Measurements from ENCODE around the gene CHMP6.

Gene CHMP6

DNA sequence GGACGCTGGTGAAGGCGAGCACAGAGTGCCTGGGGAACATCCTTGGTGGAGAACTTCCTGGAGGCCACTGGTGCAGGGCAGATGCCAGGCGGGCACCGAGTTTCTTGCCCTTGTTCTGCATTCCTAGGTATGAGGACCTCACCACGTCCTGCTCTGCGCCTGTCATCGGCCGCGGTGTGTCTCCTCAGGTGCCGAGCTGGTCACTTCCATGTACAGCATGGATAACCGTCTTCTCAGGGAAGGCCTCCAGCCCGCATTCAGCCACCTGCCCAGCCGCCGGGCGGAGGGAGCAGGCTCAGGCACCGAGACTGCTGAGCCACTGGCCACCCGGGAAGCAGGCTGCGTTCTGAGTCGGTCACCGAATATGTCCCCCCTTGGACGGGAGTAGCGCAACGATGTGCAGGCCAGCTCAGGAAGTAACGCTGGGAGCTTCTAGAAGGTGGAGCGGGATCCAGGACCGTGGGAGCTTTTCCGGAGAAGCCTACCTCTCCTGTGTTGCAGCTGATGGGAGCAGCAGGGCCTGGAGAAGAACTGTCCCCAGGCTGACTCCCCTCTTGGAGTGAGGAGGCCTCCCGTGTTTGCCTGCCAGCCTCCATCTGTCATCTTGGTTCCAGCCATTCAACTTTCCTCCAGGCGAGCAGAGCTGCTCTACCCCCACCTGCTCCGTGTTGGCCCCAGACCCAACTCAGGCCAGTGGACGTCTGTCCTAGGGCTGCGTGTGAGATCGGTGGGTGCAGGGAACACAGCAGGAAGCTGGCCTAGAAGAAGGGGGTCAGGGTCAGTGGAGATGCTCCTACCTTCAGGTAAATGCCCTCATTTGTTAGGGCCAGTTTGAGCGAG lies 41.2 kb downstream of the CHMP6 start:
- DNase-seq, result no peak

DNA sequence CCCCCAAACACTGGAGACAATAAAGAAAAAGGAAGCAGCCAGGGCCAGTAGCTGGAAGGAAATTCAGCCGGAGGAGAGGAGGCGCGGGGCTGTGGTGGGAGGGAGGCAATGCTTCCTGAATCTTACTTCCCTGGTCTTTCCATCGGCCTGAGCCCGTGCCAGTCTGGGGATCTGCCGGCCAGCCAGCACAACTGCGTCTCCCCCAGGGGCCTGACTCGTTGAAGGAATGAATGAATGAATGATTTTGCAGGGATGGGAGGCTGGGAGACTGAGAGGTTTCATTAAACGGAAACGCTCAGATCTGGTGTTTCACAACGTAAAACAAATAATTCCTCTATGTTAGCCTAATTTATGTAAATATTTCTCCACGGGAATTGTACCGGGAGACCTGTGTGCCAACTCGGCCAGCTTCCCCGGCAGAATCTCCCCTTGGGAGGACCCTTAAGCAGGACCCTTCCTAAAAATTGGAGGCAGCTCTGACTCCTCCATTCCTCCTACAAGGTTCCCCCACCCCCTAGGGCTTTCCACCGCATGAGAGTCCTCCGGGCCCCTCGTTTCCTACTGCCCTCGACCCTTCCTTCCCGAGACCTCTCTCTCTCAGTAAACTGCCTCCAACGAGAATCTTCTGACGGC lies 42.0 kb downstream of the CHMP6 start:
- no peak for DNase-seq

DNA sequence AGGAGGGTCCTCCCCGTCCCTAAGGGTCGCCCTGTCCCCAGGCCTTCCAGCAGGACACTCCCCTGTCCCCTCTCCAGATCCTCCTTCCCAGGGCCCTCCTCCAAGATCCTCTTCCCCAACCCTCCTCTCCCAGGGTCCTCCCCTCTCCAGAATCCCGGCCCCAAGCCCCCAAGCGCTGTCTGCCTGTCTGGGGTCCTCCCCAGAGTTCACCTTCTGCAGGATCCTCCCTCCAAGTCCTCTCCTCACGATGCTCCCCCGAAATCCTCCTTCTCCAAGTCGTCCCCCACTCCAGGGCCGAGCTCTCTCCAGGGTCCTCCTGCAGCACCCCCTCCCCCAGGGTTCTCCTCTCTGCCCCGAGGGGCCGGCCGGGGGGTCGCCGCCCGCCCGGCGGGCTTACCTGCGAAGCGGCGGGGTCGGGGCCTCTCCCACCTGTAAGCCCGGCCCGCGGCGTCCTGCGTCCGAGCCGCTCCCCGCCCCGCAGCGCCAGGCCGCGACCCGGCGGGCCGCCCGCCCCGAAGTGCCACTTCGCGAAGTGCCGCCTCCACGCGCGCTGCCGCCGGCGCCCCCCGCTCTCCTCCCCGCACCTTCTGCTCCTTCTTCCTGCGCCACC lies 42.6 kb downstream of the CHMP6 start:
- DNase-seq, result no peak

DNA sequence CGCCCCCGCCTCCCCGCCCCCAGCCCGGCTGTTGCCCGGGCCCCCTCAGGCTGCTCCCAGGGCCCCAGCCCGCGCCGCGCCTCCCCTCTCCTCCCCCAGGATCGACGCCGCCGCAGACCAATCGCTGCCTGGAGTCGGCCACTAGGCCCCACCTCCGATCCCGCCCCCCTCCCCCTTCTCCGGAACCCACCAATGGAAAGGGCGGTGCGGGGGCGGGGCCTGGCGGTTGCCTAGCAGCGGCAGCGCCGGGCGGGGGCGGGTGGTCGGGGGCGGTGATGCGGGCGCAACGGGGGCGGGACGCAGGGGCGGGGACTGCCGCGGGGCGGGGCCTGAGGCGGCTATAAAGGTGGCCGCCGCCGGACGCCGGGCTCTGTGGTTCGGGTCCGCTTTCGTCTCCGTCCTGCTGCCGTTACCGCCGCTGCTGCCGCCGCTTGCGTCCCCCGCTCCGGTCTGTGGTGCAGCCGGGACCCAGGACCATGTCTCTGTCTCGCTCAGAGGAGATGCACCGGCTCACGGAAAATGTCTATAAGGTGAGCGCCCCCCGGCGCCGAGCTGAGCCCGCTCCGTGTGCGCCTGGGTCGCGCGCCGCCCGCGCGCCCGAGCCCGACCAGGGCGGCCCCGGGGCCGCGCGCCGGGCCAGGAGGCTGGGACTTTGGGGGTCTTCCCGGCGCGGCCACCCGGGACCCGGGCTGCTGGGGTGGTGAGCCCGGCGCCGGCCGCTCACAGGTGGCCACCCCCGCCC lies 43.3 kb downstream of the CHMP6 start, which contains the start of gene BAIAP2:
Gene BAIAP2 (plus strand): TSS at position 373 of the 742 bp plus-strand sequence. CDS start 104 bp downstream, at position 477.
- DNase-seq, result peak; percentile 87

DNA sequence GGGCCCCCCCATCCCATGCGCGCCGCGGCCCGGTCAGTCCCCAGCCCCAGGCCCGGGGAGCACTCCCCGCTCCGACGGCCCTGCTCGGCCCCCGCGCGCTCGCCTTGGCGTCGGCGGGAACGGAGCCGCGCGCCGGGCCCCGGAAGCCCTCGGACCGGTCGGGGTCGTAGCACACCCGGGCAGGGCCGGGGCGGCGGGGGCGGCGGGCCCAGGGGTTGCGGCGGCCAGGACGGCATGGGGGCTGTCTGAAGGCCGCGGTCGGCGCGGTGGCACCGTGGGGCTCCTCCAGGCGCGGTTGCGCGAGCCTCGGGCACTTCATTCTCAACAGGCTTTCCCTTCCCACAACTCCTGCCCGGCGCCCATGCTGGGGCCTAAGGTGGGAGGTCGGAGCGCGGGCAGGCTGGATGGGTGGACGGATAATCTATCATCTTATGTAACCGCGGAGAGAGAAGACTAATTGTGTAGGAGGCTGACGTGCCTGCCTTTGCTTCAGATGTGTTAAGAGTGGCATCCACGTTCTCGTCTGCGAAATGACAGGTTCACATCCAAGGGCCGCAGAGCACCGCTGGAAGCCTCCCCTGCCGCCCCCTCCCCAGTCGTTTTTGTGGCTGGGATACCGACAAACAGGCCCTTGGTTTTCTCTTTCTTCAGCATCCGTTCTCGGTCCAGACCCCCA lies 44.0 kb downstream of the CHMP6 start:
- no peak for DNase-seq

DNA sequence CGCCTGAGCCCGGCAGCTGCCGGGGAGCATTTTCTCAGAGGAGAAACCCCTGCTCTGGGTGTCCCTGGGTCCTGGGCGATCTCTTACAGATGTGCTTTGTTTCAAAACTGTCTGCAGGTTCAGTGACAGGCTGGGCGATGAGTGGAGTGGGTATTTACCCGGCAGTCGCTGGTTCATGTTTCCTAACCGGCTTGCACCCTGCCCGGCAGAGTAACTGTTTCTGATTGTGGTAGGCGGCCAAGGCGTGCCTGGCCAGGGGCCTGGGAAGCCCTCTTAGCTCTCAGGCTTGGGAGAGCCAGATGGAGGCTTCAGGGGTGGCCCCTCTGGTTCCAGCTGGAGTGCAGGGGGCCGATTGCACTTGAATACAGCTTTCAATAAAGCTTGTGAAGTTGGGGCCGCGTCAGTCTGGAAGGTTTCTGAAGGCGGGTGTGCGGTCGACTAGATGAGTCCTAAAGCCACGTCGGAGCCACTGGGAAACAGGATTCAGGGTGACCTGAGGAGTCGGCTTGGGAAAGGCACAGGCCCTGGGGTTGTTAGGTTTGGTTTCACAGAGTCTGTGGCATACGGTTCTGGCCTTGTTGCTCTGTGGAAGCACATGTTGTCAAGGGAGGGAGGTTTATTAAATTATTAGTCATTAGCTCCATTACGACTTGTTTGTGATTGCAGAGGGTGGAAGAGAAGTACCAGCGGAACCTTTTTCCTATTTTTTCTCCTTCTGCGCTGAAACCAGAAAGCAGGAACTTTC lies 44.7 kb downstream of the CHMP6 start:
- no peak for DNase-seq

DNA sequence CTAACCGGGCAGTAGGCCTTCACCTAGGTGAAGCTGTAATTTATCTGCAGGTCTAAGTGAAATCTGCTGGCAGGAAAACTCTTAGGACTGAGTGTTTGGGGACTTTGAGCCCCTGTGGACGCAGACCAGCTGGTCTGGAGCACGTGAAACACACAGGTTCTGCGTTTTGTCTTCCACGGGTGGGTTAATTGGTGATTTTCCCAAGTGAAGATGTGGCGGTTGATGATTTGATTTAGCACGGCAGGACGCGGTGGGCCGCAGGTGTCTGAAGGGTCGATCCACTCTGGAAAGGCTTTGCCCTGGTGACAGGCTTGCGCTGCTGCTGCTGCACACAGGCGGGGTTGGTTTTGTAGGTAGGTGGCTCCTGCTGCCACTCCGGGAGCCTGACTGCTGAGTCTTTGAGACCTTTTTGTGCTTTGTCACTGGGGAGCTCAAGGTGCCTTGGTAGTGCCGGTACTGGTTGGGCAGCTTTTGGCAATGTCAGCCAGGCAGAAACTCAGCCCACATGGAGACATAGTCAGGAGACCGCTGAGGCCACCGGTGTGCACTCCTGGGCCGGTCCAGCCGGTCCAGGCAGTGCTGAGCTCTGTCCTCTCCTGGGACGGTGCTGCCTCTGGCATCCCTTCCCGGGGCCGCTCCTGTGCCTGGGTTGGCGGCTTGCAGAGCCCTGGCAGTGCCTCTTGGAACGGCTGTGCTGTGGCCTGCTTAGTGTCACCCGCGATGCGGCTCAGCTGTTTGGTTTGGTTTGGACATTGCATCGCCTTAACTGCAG lies 45.6 kb downstream of the CHMP6 start:
- DNase-seq, result no peak

DNA sequence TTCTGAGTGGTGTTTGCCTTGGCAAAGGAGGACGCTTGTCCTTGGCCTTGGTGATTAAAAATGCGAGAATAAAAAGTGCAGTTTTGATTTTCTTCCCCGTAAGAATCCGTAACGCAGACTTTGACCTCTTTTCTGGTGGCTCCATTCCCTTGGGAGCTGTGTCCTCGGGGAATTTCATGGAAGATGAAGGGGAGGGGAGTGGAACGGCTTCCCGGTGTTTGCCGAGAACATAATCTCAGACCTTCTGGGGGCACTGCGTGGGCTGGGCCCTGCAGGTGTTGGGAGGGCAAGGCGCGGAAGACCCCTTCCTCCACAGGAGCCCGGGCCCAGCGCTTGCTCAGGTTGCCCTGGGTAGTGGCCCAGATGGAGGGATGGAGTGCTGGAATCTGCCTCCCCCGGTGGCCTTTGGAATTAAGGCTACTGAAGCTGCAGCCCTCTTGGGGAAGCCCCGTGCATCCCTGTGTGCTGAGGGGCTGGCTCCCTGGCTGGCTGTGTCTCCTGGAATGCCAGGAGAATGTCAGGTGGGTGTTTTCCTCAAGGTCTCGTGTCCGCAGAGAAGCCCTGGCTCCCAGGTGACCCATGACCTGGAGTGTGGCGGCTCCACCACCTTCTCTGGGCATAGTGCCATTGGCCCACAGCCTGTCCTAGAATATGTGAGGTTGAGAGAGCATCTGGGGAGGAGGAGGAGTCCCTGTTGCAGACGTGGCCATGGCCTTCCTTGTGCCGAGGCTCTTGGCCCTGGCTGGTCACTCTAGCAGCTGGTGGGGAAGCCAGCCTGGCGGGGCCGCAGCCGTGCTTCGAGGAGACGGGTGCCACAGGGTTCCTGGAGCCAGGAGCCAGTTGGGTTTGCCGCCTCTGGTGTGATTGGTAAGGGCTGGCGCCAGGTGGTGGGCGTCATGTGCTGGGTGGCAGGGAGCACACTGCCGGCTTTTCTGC lies 46.4 kb downstream of the CHMP6 start:
- no peak for DNase-seq

DNA sequence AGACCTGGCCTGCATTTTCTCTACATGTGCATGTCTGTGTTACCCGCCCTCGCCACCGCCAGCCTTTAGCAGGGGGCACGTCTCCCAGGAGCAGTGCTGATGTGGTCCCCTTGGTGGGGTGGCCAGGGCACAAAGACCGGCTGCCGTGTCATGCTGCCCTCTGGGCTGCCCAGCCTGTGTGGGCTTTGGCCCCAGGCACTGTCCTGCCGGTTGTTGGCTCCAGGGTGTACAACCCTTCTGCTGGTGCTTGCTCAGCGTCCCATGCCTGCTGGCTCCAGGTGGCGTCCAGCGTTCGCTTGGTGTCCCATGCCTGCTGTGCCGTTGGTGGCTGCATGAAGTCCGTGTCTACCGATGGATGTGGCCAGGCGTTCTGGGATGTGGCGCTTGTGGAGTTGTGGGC lies 47.5 kb downstream of the CHMP6 start:
- no peak for DNase-seq

DNA sequence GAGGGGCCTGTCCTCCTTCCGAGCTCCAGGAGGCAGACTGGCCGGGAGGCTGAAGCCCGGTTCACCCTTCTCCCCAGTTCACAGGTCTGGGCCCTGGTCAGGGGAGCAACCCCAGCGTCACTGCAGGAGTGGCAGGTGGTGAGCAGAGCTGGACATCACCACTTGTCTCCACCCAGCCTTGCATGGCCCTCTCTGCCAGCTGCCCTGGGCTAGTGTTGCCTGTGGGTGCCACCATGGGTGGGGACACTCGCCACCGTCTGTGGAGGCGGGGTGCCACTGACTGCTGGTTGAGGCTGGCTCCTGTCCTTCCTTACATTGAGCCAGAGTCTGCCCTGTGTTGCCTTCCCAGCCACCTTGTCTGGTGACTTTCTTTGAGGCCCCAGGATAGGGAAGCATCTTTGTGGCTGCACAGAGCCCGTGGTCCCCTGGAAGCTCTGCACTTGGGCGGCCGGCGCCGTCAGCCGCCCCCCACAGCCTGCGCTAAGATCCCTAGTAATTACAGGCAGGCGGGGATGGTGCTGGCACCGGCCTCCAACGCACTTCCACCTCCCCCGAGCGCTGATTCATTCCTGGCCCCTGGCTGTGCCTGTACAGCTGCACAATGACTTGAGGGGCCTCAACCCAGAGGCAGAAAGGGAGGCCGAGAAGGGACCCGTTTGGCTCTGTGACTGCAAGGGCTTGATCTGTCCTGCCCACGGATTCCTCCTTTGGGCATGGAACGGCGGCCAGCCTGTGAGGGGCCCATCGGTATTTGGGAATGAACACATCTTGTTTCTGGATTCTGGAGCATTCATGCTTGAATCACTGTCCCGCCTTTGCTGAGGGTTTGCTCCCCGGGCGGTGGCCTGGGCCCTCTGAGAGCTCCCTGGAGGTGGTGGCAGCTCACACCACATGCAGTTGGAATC lies 48.5 kb downstream of the CHMP6 start:
- DNase-seq, result no peak

DNA sequence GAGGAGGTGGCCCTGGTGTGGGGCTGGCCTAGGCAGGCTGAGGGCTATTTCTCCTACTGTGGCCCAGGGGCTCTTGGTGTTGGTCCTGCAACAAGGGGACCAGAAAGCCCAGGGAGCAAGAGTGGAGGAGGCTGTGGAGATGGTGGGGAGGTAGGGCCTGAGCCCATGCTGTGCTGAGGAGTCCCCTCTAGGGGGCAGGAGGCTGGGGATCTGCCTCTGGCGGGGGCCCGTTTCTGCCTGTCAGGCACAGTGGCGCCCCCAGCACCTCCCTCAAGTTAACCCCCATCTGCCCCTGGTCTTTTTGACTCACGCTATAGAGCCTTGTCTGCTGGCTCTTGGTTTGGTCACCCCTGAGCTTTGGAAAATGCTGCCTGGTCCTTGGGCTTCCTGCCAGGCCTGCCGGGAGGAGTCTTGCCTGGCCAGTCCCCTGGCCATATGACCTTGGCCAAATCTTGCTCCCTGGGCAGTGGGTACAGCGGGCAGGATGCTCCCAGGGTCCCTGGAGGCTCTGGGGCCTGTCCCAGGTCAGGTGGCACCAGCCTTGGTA lies 49.2 kb downstream of the CHMP6 start:
- DNase-seq, result no peak

DNA sequence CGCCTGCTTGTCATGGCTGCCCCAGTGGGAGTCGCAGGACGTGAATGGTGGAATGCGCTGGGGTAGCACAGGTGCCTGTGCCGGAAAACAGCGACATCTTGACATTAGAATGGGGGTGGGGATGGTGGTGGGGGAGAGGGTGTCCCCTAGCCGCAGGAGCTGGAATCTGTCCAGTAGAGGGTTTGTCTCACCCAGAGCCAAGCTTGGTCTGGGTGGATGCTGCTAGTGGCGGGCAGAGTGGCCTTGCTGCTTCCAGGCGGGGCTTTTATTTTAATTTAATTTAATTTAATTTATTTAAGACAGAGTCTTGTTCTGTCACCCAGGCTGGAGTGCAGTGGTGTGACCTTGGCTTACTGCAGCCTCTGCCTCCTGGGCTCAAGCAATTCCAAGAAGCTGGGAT lies 51.0 kb downstream of the CHMP6 start:
- no peak for DNase-seq

DNA sequence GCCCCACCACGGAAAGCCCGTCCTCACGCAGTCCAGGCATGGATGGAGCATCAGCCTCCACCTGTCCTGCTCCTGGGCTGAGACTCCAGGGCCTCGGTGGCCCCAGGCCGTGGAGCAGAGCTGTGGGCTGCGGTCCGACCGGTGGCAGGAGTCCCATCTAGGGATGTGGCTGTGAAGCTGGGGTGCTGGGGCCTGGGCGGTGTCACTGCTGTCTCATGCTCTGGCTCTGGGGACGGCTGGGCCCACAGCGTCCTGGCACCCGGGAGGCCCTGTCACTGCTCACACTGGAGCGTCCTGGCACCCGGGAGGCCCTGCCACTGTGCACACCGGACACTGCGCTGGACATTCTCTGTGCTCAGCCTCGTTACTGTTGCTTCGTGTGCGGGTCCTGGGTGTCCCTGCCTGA lies 51.7 kb downstream of the CHMP6 start:
- no peak for DNase-seq

DNA sequence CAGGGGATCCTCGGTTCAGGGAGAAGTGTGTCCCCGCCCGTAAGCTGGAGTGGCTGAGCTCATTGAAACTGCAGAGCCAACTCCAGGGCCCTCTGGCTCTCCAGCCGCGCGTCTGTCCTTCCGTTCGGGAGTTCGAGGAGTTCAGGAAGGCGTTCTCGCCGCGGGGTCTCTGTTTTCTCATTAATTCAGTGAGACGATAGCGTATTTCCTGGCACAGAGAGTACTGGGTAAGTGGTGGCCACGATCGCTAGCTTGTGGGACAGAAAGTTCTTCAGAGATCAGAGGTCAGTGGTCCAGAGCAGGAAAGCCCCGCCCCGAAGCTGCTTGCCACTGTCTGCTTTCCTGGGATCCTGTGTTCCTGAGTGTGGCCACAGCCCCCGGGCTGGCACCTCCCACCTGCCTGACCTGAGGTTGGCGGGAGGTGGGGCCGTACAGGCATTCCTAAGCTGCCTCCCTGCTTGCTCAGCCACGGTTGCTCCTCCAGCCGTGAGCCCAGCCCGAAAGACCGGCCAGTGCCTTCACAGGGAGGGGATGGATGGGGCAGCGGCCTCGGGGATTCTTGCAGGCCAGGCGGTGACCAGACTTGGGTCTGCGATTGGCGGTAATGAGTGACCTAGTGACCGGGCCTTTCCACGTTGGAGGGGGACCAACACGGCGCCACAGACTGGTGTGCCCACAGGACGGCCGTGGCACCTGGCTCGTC lies 52.2 kb downstream of the CHMP6 start:
- DNase-seq, result no peak

DNA sequence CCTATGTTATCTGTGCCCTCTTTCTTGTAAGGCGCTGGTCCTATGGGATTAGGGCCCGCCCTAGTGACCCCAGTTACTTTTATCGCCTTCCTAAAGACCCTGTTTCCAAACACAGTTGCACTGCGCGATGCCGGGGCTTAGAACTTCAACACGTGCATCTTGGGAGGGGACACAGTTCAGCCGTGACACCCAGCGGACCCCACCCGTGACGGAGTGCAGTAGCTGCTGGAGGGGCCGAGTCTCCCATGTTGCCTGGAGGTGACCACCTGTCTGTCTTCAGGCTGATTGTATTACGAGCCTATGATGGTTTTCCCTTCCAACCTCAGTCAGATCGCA lies 52.8 kb downstream of the CHMP6 start:
- DNase-seq, result no peak

DNA sequence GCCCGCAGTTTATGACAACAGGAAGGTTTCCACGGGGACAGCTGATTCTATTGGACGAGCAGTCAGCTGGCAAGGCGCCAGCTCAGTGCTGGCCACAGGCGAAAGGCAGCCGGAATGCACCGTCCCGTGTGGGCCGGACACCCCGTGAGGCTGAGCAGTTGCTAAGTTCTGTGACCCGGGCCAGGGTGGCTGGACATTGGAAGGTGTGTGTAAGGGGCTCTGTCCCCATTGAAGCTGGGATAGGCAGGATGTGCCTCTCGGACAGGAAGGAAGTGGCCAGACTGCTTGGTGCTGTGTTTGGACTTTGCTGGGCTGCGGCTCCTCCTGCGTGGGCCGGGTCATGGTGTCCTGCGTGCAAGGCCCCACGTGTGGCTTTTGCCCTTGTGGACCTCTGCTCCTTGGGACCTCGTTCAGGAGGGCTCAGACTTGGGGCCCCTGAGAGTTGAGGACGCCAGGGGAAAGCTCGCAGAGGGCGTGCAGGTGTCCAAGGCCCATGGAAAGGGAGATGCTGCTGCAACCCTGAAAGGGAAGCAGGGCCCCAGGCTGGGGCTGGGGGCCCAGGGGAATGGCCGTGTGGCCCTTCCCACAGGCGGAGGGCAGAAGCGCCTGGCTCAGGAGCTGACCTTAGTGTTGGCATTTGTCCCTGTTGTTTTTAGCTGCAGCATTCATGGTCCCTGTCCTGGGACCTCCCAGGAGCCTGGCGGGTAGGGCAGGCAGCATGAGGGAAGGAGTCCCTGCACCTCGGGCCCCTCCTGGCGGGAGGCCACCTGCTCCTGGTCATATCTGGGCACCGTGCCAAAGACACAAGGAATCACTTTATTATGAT lies 53.3 kb downstream of the CHMP6 start:
- no peak for DNase-seq

DNA sequence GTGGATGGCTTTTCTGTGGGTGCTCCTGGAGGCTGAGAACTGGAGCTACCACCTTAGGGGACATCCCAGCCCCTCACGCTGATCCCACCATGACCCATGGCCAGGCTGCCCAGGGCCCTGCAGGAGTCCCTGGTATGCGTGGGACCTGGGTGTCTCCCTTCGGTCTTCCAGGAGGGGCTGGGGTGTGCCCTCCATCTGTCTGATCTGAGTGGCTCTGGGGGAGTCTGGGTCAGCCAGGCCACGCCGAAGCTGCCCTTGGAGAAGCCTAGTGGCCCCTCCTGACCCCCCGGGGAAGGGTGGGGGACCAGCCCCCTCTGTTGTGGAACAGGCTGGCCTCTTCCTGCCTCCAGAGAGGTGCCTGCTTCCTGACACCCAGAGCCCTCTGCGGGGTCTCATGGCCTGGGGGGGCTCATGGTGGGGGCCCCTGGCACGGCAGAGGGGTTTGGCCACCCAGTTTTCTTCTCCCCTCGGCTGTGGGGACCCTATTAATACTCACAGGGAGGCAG lies 54.0 kb downstream of the CHMP6 start:
- no peak for DNase-seq
